Endothelial cell of umbilical vein (primary cell): ENCODE measurements around the gene FGF19. TPM values are rescaled to one million over a fixed set of nuclear protein-coding genes. Genes with fewer than 3 reads are reported as not detected.
"Not testable (repeated sequence)": the region's sequence is repeated elsewhere in the genome, so short reads cannot be mapped to it uniquely, and the experiment has no call there.

Source experiments
- BruUV-seq: library from RNA; stranded (reverse); fragments of 400-500 nt; replicated peaks from 2 replicates; lab custom pipeline; 2021; lab: Mats Ljungman, UMichigan
- CTCF ChIA-PET: fragments of 300-600, 350-600 bp; sonication (Branson Sonifier 250); formaldehyde crosslinking; loops from one replicate; lab custom pipeline; 2021; ENCODE audit warnings: antibody characterized with exemption, inconsistent platforms; lab: Charles Lee
- POLR2A ChIA-PET: fragments of 300-600, 350-600 bp; sonication (Branson Sonifier 250); formaldehyde crosslinking; loops from one replicate; lab custom pipeline; 2021; ENCODE audit warnings: antibody characterized with exemption, inconsistent platforms; lab: Charles Lee
- DNase-seq: peaks from one replicate; pipeline ENCODE4 v3.0.0-alpha.2; 2011; ENCODE audit warnings: low read depth, low spot score
- FAIRE-seq: peaks from 2 replicates; lab custom pipeline; 2011; peaks lifted over from hg19 to GRCh38; lab: Jason Lieb, UNC
- H2AFZ ChIP-seq: 2 replicates; pipeline ENCODE4 v1.6.0; 2012; ENCODE audit warnings: low read depth, low read length, control low read depth, inconsistent platforms
- H3K27ac ChIP-seq: 2 replicates; pipeline ENCODE4 v1.5.1; 2011; ENCODE audit warnings: low read depth, mild to moderate bottlenecking, control low read depth, low read length, moderate library complexity; ENCODE audit not compliant: insufficient read depth
- H3K27me3 ChIP-seq, 2 experiments: 2 replicates each; pipeline versions ENCODE4 v1.6.0 to v1.6.1; 2011; ENCODE audit warnings: low read length in 2 of 2, mixed read lengths in 1 of 2; ENCODE audit not compliant: control insufficient read depth in 2 of 2, insufficient read depth in 2 of 2
- H3K36me3 ChIP-seq, 2 experiments: 2 replicates in 1 of 2; 3 replicates in 1 of 2; pipeline ENCODE4 v1.5.1; 2011; ENCODE audit warnings: low read length in 2 of 2, mild to moderate bottlenecking in 1 of 2, moderate library complexity in 1 of 2; ENCODE audit not compliant: control insufficient read depth in 2 of 2, insufficient read depth in 2 of 2; ENCODE audit errors: extremely low read depth in 1 of 2
- H3K4me1 ChIP-seq: 3 replicates; pipeline ENCODE4 v1.5.1; 2011; ENCODE audit warnings: mild to moderate bottlenecking, low read length; ENCODE audit not compliant: control insufficient read depth, insufficient read depth; ENCODE audit errors: extremely low read depth
- H3K4me2 ChIP-seq: 2 replicates; pipeline ENCODE4 v1.6.1; 2011; ENCODE audit warnings: low read length, control low read depth, mixed read lengths; ENCODE audit not compliant: insufficient read depth
- H3K4me3 ChIP-seq, 3 experiments: fragments of 200-600 bp in 1 of 3; sonication (generic), shearing (Covaris generic) in 1 of 3; replicated peaks in 1 of 3; 2 replicates each; pipeline ENCODE4 v1.5.1; 2011 to 2016; ENCODE audit warnings: control low read depth in 3 of 3, low read length in 3 of 3, mild to moderate bottlenecking in 2 of 3, inconsistent platforms in 1 of 3, low read depth in 1 of 3, moderate library complexity in 1 of 3; ENCODE audit not compliant: insufficient read depth in 1 of 3
- H3K79me2 ChIP-seq: 2 replicates; pipeline ENCODE4 v1.6.0; 2012; ENCODE audit warnings: low read length, inconsistent platforms; ENCODE audit not compliant: control insufficient read depth, insufficient read depth
- H3K9ac ChIP-seq: replicated peaks from 2 replicates; pipeline ENCODE3; 2011; ENCODE audit warnings: low read length, control low read depth; ENCODE audit not compliant: insufficient read depth; ENCODE audit errors: extremely low read depth
- H3K9me1 ChIP-seq: replicated peaks from 3 replicates; pipeline ENCODE4 v1.6.0; 2011; ENCODE audit warnings: mild to moderate bottlenecking, low read length; ENCODE audit not compliant: control insufficient read depth, insufficient read depth; ENCODE audit errors: extremely low read depth
- H3K9me3 ChIP-seq: replicated peaks from 2 replicates; pipeline ENCODE4 v1.5.1; 2012; ENCODE audit warnings: low read length, inconsistent platforms; ENCODE audit not compliant: control insufficient read depth, insufficient read depth
- H4K20me1 ChIP-seq: replicated peaks from 2 replicates; pipeline ENCODE3; 2011; ENCODE audit warnings: mild to moderate bottlenecking, low read length; ENCODE audit not compliant: control insufficient read depth, insufficient read depth; ENCODE audit errors: extremely low read depth
- EZH2 ChIP-seq: IDR thresholded peaks from 2 replicates; pipeline ENCODE4 v1.6.1; 2012; ENCODE audit warnings: borderline replicate concordance, low read depth, mild to moderate bottlenecking, moderate library complexity, low read length, inconsistent platforms; ENCODE audit not compliant: severe bottlenecking
- GATA2 ChIP-seq: IDR thresholded peaks from 2 replicates; pipeline ENCODE4 v1.7.0; 2011; ENCODE audit warnings: low read depth, mild to moderate bottlenecking, moderate library complexity, mixed read lengths, low read length; ENCODE audit not compliant: insufficient read length, insufficient read depth
- MAX ChIP-seq: IDR thresholded peaks from 2 replicates; pipeline ENCODE4 v1.6.1; 2011; ENCODE audit not compliant: insufficient read depth, insufficient read length
- POLR2A ChIP-seq: IDR thresholded peaks from 2 replicates; pipeline ENCODE4 v1.6.1; 2012; ENCODE audit warnings: low read depth, mild to moderate bottlenecking, control low read depth, low read length
- dilution Hi-C: fragments of 300-500 bp; cut with MboI; formaldehyde crosslinking; loops from one replicate; pipeline ENCODE4 v1.15.0; 2019; ENCODE audit warnings: low sequenced_read_pairs; ENCODE audit not compliant: extremely low pct_ligation_motif_present
- intact Hi-C: fragments of 100-400 bp; cut with micrococcal nuclease; formaldehyde crosslinking; loops from one replicate; pipeline ENCODE4 v1.10.0; 2022
- polyA plus RNA-seq, 4 experiments: library from polyadenylated mRNA; depleted of rRNA in 3 of 4; stranded (reverse) in 3 of 4; unstranded in 1 of 4; fragments of >200 nt; gene quantifications; 2 replicates each; pipeline versions ENCODE4 v1.2.1 to v1.2.3, GENCODE V29; 2011 to 2012; ENCODE audit warnings: missing spikeins in 1 of 4
- total RNA-seq: library from RNA; stranded (reverse); gene quantifications from 2 replicates; pipeline ENCODE4 v1.2.3, GENCODE V29; 2021

The FGF19 gene
- total and polyA plus RNA-seq, 2 donors (not counting 3 experiments of a cell fraction or from before 2014, with no cell fraction given): 0.03 TPM; not detected in 1

- dilution Hi-C loops (no loop called here), intact Hi-C loops (no loop called here)
- H3K79me2 ChIP-seq: no peaks in the 10 kb centered on the region
- H4K20me1 ChIP-seq: no peaks in the 10 kb centered on the region
- FAIRE-seq: no peak
- H3K4me1 ChIP-seq: peaks cover 8% of the 10 kb centered on the region
- POLR2A ChIA-PET: no interaction called here
- H2AFZ ChIP-seq: no peak overlapping the region
- no TSS peak for BruUV-seq
- no peak overlapping the region for H3K4me3 ChIP-seq
- H3K27ac ChIP-seq: no peak overlapping the region
- no peaks in the 10 kb centered on the region for H3K9me1 ChIP-seq
- H3K36me3 ChIP-seq: no peaks in the 10 kb centered on the region
- no peak for TF ChIP-seq GATA2
- no peak for TF ChIP-seq EZH2
- TF ChIP-seq POLR2A: no peak
- no peak for TF ChIP-seq MAX
- H3K4me2 ChIP-seq: no peak overlapping the region
- no peaks in the 10 kb centered on the region for H3K9me3 ChIP-seq
- CTCF ChIA-PET: interaction anchor here (1.0 to 1.4 kb wide), 2 partner anchors 176 to 192 kb away, joined by 3 to 5 read pairs; no protein-coding TSS in a partner anchor
- no peak overlapping the region for H3K9ac ChIP-seq
- H3K27me3 ChIP-seq: peaks cover 11 to 14% of the 10 kb centered on the region in 2 experiments
- DNase-seq: no peak
These were observed 6.9 kb downstream of the FGF19 start for GRCh38 chr11:69696749-69697468.

GRCh38 chr11:69695995-69696394 lies 7.8 kb downstream of the FGF19 start:
- ChIA-PET CTCF (interaction anchor here (0.6 to 1.4 kb wide), 3 partner anchors 12 to 564 kb away, joined by 3 to 5 read pairs (median 3); no protein-coding TSS in a partner anchor), POLR2A (interaction anchor here (0.7 kb wide), 1 partner anchor 14 kb away, joined by 9 read pairs; no protein-coding TSS in a partner anchor)
- H4K20me1 ChIP-seq, H3K27me3 ChIP-seq, H3K9me1 ChIP-seq, DNase-seq, H3K9ac ChIP-seq, BruUV-seq, H3K27ac ChIP-seq, H3K4me1 ChIP-seq, H3K9me3 ChIP-seq, H3K4me2 ChIP-seq, intact Hi-C loops, H3K79me2 ChIP-seq, H2AFZ ChIP-seq, FAIRE-seq, H3K36me3 ChIP-seq, dilution Hi-C loops, H3K4me3 ChIP-seq: not testable (repeated sequence)
